BJ (cell line): Measurements from ENCODE around the gene PRR5. TPM values are rescaled to one million over a fixed set of nuclear protein-coding genes. Genes with fewer than 3 reads are reported as not detected.

Source experiments
- CTCF ChIA-PET: fragments of 350-600 bp; formaldehyde crosslinking; extraction: SDS; loops from one replicate; lab custom pipeline; 2021; ENCODE audit warnings: antibody characterized with exemption, inconsistent platforms; lab: Yijun Ruan, JAX
- POLR2A ChIA-PET: fragments of 300-600 bp; sonication (Branson Sonifier 250); formaldehyde crosslinking; extraction: SDS; loops from one replicate; lab custom pipeline; 2021; ENCODE audit warnings: antibody characterized with exemption; lab: Charles Lee
- DNase-seq: peaks from one replicate; pipeline ENCODE4 v3.0.0-alpha.2; 2011; ENCODE audit warnings: low read depth
- H3K27me3 ChIP-seq: 2 replicates; pipeline ENCODE4 v1.6.0; 2011; ENCODE audit warnings: low read length; ENCODE audit not compliant: control insufficient read depth, insufficient read depth
- H3K36me3 ChIP-seq: 2 replicates; pipeline ENCODE4 v1.5.1; 2011; ENCODE audit warnings: low read length; ENCODE audit not compliant: control insufficient read depth, insufficient read depth
- H3K4me3 ChIP-seq: 2 replicates; pipeline ENCODE4 v1.5.1; 2011; ENCODE audit warnings: low read depth, mild to moderate bottlenecking, control low read depth, low read length
- CTCF ChIP-seq: IDR thresholded peaks from 2 replicates; pipeline ENCODE4 v1.5.1; 2011; ENCODE audit warnings: low read depth, mild to moderate bottlenecking, control low read depth, inconsistent platforms, low read length, moderate library complexity; ENCODE audit not compliant: insufficient read depth
- polyA plus RNA-seq: library from polyadenylated mRNA; depleted of rRNA; stranded (reverse); fragments of >200 nt; gene quantifications from 2 replicates; pipeline ENCODE4 v1.2.3, GENCODE V29; 2011

The PRR5 gene
- polyA plus RNA-seq, 1 experiment: 33.4 TPM

GRCh38 chr22:44758344-44758973 lies 56.5 kb downstream of the PRR5 start:
- Histone ChIP-seq H3K36me3 (no peaks in the 10 kb centered on the region), H3K27me3 (peaks cover 9% of the 10 kb centered on the region), H3K4me3 (no peak overlapping the region)
- ChIA-PET CTCF (no interaction called here), POLR2A (no interaction called here)
- DNase-seq: no peak
- no peak for TF ChIP-seq CTCF

GRCh38 chr22:44759001-44759400 lies 57.0 kb downstream of the PRR5 start:
- no peak for TF ChIP-seq CTCF
- POLR2A ChIA-PET: no interaction called here
- CTCF ChIA-PET: no interaction called here

GRCh38 chr22:44759430-44760310 lies 57.7 kb downstream of the PRR5 start:
- H3K36me3 ChIP-seq: no peaks in the 10 kb centered on the region
- H3K4me3 ChIP-seq: no peak overlapping the region
- DNase-seq: no peak
- CTCF ChIA-PET: no interaction called here
- POLR2A ChIA-PET: no interaction called here
- H3K27me3 ChIP-seq: peaks cover 3% of the 10 kb centered on the region
- TF ChIP-seq CTCF: no peak

More at GRCh38 chr22:44759001-44759400, 57.0 kb downstream of the PRR5 start:
- Histone ChIP-seq H3K36me3 (no peaks in the 10 kb centered on the region), H3K27me3 (peaks cover 4% of the 10 kb centered on the region), H3K4me3 (no peak overlapping the region)
- DNase-seq: no peak

- no peak for DNase-seq
- CTCF ChIA-PET: no interaction called here
- no peak for TF ChIP-seq CTCF
- no peak overlapping the region for H3K4me3 ChIP-seq
- H3K36me3 ChIP-seq: no peaks in the 10 kb centered on the region
- POLR2A ChIA-PET: no interaction called here
- H3K27me3 ChIP-seq: peaks cover under 1% of the 10 kb centered on the region; the same call in 1 of the 2 replicates
Measured at GRCh38 chr22:44760476-44760875, 58.5 kb downstream of the PRR5 start.

GRCh38 chr22:44761025-44761424 lies 59.0 kb downstream of the PRR5 start:
- Histone ChIP-seq H3K36me3 (no peaks in the 10 kb centered on the region), H3K27me3 (peaks cover 2% of the 10 kb centered on the region; the same call in 1 of the 2 replicates), H3K4me3 (no peak overlapping the region)
- DNase-seq: no peak
- ChIA-PET POLR2A (no interaction called here), CTCF (no interaction called here)
- TF ChIP-seq CTCF: no peak
